GM23248 (cell line): ENCODE data around the gene COL16A1. TPM values are rescaled to one million over a fixed set of nuclear protein-coding genes. Genes with fewer than 3 reads are reported as not detected.

ENCODE experiments used
- DNase-seq: peaks from one replicate; pipeline ENCODE4 v3.0.0-alpha.2; 2015
- H2AFZ ChIP-seq: fragments of 200-600 bp; sonication (generic); 2 replicates; pipeline ENCODE4 v1.6.1; 2016; ENCODE audit warnings: antibody characterized with exemption
- H3F3A ChIP-seq: fragments of 200-600 bp; sonication (generic); 2 replicates; pipeline ENCODE4 v1.6.1; 2016; ENCODE audit warnings: mild to moderate bottlenecking, antibody characterized with exemption, mixed run types; ENCODE audit not compliant: insufficient read depth
- H3K27ac ChIP-seq: fragments of 200-600 bp; sonication (generic); 2 replicates; pipeline ENCODE4 v1.5.1; 2016; ENCODE audit warnings: mild to moderate bottlenecking
- H3K27me3 ChIP-seq: fragments of 200-600 bp; sonication (generic); replicated peaks from 2 replicates; pipeline ENCODE4 v1.6.1; 2016; ENCODE audit warnings: mild to moderate bottlenecking; ENCODE audit not compliant: insufficient read depth
- H3K36me3 ChIP-seq: fragments of 200-600 bp; sonication (generic); 2 replicates; pipeline ENCODE4 v1.6.1; 2016; ENCODE audit warnings: low read depth, mild to moderate bottlenecking
- H3K4me1 ChIP-seq: fragments of 200-600 bp; sonication (generic); 2 replicates; pipeline ENCODE4 v1.6.1; 2016; ENCODE audit warnings: mild to moderate bottlenecking; ENCODE audit not compliant: insufficient read depth
- H3K4me2 ChIP-seq: fragments of 200-600 bp; sonication (generic); one replicate; pipeline ENCODE4 v1.6.1; 2016; ENCODE audit warnings: mild to moderate bottlenecking; ENCODE audit not compliant: unreplicated experiment
- H3K4me3 ChIP-seq: fragments of 200-600 bp; sonication (generic); 2 replicates; pipeline ENCODE4 v1.5.1; 2016; ENCODE audit warnings: mild to moderate bottlenecking
- H3K79me2 ChIP-seq: fragments of 200-600 bp; sonication (generic); 2 replicates; pipeline ENCODE4 v1.6.1; 2016; ENCODE audit warnings: mild to moderate bottlenecking; ENCODE audit not compliant: insufficient read depth
- H3K9ac ChIP-seq: fragments of 200-600 bp; sonication (generic); 2 replicates; pipeline ENCODE4 v1.6.1; 2016; ENCODE audit warnings: mild to moderate bottlenecking
- H3K9me2 ChIP-seq: fragments of 200-600 bp; sonication (generic); 2 replicates; pipeline ENCODE4 v1.6.1; 2016; ENCODE audit warnings: mixed run types, mild to moderate bottlenecking, moderate library complexity; ENCODE audit not compliant: insufficient read depth
- H3K9me3 ChIP-seq: fragments of 200-600 bp; sonication (generic); one replicate; pipeline ENCODE4 v1.6.1; 2017; ENCODE audit warnings: low read depth
- H4K20me1 ChIP-seq: fragments of 200-600 bp; sonication (generic); 2 replicates; pipeline ENCODE4 v1.6.0; 2016; ENCODE audit not compliant: insufficient read depth
- EZH2 ChIP-seq: fragments of 200-600 bp; sonication (generic); IDR thresholded peaks from 2 replicates; pipeline ENCODE4 v1.6.1; 2018; ENCODE audit warnings: antibody characterized with exemption, mild to moderate bottlenecking; ENCODE audit not compliant: insufficient read depth, poor library complexity, severe bottlenecking
- EZH2phosphoT487 ChIP-seq: fragments of 200-600 bp; sonication (generic); IDR thresholded peaks from 2 replicates; pipeline ENCODE4 v1.6.1; 2018; ENCODE audit warnings: antibody characterized with exemption, moderate library complexity, mild to moderate bottlenecking, low read depth; ENCODE audit not compliant: insufficient read depth
- WGBS, 2 experiments: methylation state at CpG; one replicate each; pipeline ENCODE4 v1.1.6; 2015 to 2017; ENCODE audit warnings: low lambda C conversion rate in 2 of 2, low coverage in 1 of 2; ENCODE audit errors: missing lambda C conversion rate in 2 of 2; 5-methylcytosine and 5-hydroxymethylcytosine counted together
- in situ Hi-C: fragments of 300-500 bp; cut with MboI; formaldehyde crosslinking; loops from 2 replicates; pipeline ENCODE4 v1.15.0; 2020
- polyA plus RNA-seq: library from polyadenylated mRNA; unstranded; fragments of >200 nt; fragmentation: Nextera tagmentation; extraction: Ambion mirVana; gene quantifications from 2 replicates; pipeline ENCODE4 v1.2.1, GENCODE V29; 2016
- total RNA-seq: library from RNA; depleted of rRNA; stranded (reverse); fragments of >200 nt; shearing (Covaris generic); gene quantifications from 2 replicates; pipeline ENCODE4 v1.2.3, GENCODE V29; 2014

The COL16A1 gene
- total and polyA plus RNA-seq, 2 experiments from 2014 or later, result 67.3 to 247 TPM

DNA sequence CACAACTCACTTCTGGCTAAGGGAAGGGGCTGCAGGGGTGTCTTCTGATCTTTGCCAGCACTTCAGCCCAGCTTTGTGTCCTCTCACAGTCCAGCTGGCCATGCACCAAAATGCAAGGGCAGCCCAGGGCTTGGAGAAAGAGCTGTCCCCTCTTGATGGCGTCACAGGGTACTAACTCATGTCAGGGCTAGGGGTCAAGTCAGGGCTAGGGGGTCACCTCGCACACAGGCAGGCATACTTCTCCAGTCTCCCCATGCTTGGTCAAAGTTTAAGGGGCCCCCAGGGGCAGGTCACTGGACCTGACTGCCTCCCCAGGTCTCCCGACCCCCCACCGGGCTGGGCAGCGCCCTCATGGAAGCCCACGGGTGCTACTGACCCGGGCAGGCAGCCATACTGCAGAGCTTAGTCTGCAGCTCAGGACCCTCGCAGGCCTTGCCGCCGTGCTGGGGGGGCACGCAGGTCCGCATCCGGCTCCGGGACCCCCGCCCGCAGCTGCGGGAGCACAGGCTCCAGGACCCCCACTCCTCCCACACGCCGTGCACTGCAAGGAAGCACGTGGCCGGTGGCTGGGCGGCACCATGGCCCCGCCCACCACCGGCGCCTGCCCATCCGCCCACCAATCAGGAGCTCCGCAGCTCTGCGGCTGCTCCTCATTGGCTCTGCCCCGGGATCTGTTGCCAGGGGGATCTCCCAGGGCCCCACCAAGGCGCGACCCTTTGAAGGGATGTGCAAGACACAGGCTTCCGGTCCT, 38.8 kb upstream of the COL16A1 start:
- Histone ChIP-seq H3K36me3 (no peaks in the 10 kb centered on the region), H3K9ac (no peak overlapping the region), H3F3A (no peaks in the 10 kb centered on the region), H3K27me3 (no peaks in the 10 kb centered on the region), H3K4me1 (no peaks in the 10 kb centered on the region), H3K9me2 (no peaks in the 10 kb centered on the region), H2AFZ (no peak overlapping the region), H3K9me3 (no peaks in the 10 kb centered on the region), H4K20me1 (no peaks in the 10 kb centered on the region), H3K27ac (no peak overlapping the region), H3K4me3 (no peak overlapping the region), H3K79me2 (no peaks in the 10 kb centered on the region), H3K4me2 (no peak overlapping the region)
- in situ Hi-C loops, result no loop called here
- 73 to 75% methylated on average over 30 to 32 of the region's 32 CpGs for WGBS, 2 experiments
- no peak for DNase-seq
- TF ChIP-seq EZH2 (no peak), EZH2phosphoT487 (no peak)

DNA sequence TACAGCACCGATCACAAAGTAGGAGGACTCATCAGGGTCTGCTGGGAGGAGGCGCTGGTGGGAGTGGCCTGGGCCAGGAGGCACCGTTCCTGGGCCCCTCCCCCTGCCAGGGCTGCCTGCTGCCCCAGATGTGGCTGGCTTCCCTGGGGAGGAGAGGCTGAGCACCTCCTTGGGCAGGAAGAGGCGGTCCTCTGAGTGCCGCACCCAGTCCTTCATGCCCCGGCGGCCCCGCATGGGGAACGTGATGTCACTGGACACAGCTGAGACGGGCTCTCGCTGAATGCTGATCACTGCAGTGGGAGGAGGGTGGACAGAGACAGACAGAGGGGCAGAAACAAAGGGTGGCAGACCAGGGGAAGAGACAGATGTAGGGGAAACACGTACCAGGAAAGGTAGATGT, 35.5 kb upstream of the COL16A1 start:
- Histone ChIP-seq H3K27me3 (no peaks in the 10 kb centered on the region), H2AFZ (no peak overlapping the region), H3K36me3 (no peaks in the 10 kb centered on the region), H3F3A (no peaks in the 10 kb centered on the region), H3K9me2 (no peaks in the 10 kb centered on the region), H3K4me1 (no peaks in the 10 kb centered on the region), H4K20me1 (no peaks in the 10 kb centered on the region), H3K9ac (no peak overlapping the region), H3K4me3 (no peak overlapping the region), H3K4me2 (no peak overlapping the region), H3K79me2 (no peaks in the 10 kb centered on the region), H3K9me3 (no peaks in the 10 kb centered on the region), H3K27ac (no peak overlapping the region)
- 75 to 81% methylated on average over 9 to 12 of the region's 12 CpGs for WGBS, 2 experiments
- in situ Hi-C loops, result no loop called here
- DNase-seq, result no peak
- no peak for TF ChIP-seq EZH2phosphoT487
- no peak for TF ChIP-seq EZH2

DNA sequence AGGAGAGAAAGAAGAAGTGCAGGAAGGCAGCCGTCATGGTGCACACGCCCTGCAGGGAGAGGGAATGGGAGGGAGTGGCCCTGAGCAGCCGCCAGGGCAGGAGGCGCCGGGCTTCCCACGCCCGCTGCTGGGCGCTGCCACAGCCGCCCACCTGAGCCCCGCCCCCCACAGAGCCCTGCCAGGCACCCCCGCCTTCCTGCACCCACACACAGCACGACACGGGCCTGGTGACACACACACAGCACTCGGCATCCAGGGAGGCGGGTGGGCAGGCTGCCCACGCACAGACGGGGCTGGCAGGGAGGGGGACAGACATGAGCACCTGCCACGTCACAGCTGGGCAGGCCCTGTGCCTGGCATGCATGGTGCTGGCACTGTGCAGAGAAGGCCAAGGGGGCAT, 32.9 kb upstream of the COL16A1 start:
- Histone ChIP-seq H3K36me3 (no peaks in the 10 kb centered on the region), H4K20me1 (no peaks in the 10 kb centered on the region), H3K27ac (no peak overlapping the region), H3K79me2 (no peaks in the 10 kb centered on the region), H3K27me3 (no peaks in the 10 kb centered on the region), H3K9me3 (no peaks in the 10 kb centered on the region), H3K9ac (no peak overlapping the region), H2AFZ (no peak overlapping the region), H3K4me1 (no peaks in the 10 kb centered on the region), H3K9me2 (no peaks in the 10 kb centered on the region), H3F3A (no peaks in the 10 kb centered on the region), H3K4me3 (no peak overlapping the region), H3K4me2 (no peak overlapping the region)
- DNase-seq, result no peak
- WGBS, 2 experiments, result 65 to 78% methylated on average over 4 to 18 of the region's 18 CpGs
- TF ChIP-seq EZH2phosphoT487 (no peak), EZH2 (no peak)
- in situ Hi-C loops, result no loop called here

DNA sequence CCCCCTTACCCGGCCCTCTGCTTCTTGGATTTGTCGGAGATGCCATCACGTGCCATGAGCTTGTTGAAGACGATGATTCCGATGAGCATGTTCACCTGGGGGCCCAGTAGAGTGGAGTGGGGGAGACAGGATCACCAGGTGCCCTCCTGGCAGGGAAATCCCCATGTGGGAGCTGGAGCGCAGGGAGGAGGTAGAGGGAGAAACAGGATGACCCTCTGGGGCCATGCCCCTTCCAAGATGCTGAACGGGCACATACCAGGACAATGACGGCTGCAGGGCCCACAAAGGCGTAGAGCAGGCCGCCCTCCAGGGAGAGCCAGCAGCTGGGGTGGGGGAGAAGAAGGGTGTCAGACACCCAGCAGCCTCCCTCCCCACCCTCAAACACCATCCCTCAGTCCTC, 31.8 kb upstream of the COL16A1 start:
- in situ Hi-C loops, result no loop called here
- 80 to 83% methylated on average over 10 of the region's 10 CpGs for WGBS, 2 experiments
- no peaks in the 10 kb centered on the region for H3K9me3 ChIP-seq

More for the DNA sequence above, 31.8 kb upstream of the COL16A1 start:
- Histone ChIP-seq H4K20me1 (no peaks in the 10 kb centered on the region), H3K27me3 (no peaks in the 10 kb centered on the region), H3K9ac (no peak overlapping the region), H3K4me2 (no peak overlapping the region), H3K27ac (no peak overlapping the region), H3F3A (no peaks in the 10 kb centered on the region), H3K9me2 (no peaks in the 10 kb centered on the region), H2AFZ (no peak overlapping the region), H3K79me2 (no peaks in the 10 kb centered on the region), H3K4me3 (no peak overlapping the region), H3K4me1 (no peaks in the 10 kb centered on the region), H3K36me3 (no peaks in the 10 kb centered on the region)
- TF ChIP-seq EZH2 (no peak), EZH2phosphoT487 (no peak)
- no peak for DNase-seq
